Measurements from ENCODE around the gene ZNF628.
A peak's percentile ranks its signal among the peaks of the same experiment; 100 is the strongest.

The ZNF628 gene

DNA sequence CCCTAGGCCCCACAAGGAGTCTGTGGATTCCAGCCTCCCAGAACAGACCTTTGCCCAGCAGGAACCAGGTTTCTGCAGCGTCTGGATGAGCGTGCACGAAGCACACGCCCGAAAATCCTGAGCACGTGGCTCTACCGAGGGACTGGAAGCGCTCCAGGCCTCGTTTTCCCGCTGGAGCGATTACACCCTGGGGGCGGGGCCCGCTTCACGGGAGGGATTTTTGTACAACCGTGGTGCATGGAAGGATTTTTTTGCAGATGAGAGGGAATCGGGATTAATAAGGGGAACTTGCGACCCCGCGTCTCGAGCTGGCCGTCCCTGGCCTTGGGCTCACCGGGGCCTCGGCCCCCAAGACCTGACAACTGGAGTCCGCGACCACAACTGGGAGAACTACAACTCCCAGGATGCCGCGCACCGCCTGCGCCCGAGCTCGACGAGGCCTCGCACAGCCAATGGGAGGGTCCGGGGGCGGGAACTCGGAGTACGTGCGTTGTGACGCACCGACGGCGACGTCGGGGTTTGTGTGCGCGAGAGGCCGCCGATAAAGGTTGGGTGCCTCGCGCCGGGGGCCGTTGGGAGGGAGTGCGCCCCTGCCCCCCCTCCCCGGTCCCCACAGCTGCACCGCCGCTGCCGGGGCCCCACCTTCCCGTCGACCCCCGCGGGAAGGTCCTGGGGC lies at the start of gene ZNF628 (continued):
- no peak for TF ChIP-seq ZNF747 (tag by site-specific recombination; IDR thresholded peaks at IDR 0.05)
- no peak for TF ChIP-seq ZNF132 (tag by site-specific recombination; IDR thresholded peaks at IDR 0.05; ENCODE audit: borderline replicate concordance)
- no peak for TF ChIP-seq ZNF19 (tag by site-specific recombination; IDR thresholded peaks at IDR 0.05; ENCODE audit: low read depth)
- peak; percentile 65 for TF ChIP-seq KLF1 (tag by site-specific recombination; IDR thresholded peaks at IDR 0.05)
- TF ChIP-seq PRDM1 (tag by site-specific recombination; IDR thresholded peaks at IDR 0.05): no peak
- peak; percentile 58 for TF ChIP-seq ZNF843 (tag by site-specific recombination; IDR thresholded peaks at IDR 0.05)
- no peak for TF ChIP-seq ZNF157 (tag by site-specific recombination; IDR thresholded peaks at IDR 0.05)
- TF ChIP-seq ZNF777 (tag by site-specific recombination; IDR thresholded peaks at IDR 0.05; ENCODE audit: borderline replicate concordance): no peak
- TF ChIP-seq, protein P1, sequence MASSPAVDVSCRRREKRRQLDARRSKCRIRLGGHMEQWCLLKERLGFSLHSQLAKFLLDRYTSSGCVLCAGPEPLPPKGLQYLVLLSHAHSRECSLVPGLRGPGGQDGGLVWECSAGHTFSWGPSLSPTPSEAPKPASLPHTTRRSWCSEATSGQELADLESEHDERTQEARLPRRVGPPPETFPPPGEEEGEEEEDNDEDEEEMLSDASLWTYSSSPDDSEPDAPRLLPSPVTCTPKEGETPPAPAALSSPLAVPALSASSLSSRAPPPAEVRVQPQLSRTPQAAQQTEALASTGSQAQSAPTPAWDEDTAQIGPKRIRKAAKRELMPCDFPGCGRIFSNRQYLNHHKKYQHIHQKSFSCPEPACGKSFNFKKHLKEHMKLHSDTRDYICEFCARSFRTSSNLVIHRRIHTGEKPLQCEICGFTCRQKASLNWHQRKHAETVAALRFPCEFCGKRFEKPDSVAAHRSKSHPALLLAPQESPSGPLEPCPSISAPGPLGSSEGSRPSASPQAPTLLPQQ (tag by site-specific recombination; IDR thresholded peaks at IDR 0.05): peak; percentile 95
- no peak for TF ChIP-seq ZNF214 (tag by site-specific recombination; IDR thresholded peaks at IDR 0.05; ENCODE audit: borderline replicate concordance)
- no peak for TF ChIP-seq ZNF140 (tag by site-specific recombination; IDR thresholded peaks at IDR 0.05)
- TF ChIP-seq SP3 (tag by site-specific recombination; IDR thresholded peaks at IDR 0.05): peak; percentile 94
- TF ChIP-seq ZBTB7A (tag by site-specific recombination; IDR thresholded peaks at IDR 0.05; ENCODE audit: low read depth): peak; percentile 64; the same call in 1 of the 2 replicates
- TF ChIP-seq ZNF16 (tag by site-specific recombination; IDR thresholded peaks at IDR 0.05; ENCODE audit: low read depth): no peak
- no peak for TF ChIP-seq ZNF138 (tag by site-specific recombination; IDR thresholded peaks at IDR 0.05; ENCODE audit: borderline replicate concordance)
- TF ChIP-seq ZFP41 (tag by site-specific recombination; IDR thresholded peaks at IDR 0.05; ENCODE audit: borderline replicate concordance): no peak
- no peak for TF ChIP-seq ZNF473 (tag by site-specific recombination; IDR thresholded peaks at IDR 0.05)
- TF ChIP-seq ZNF555 (tag by site-specific recombination; conservative IDR thresholded peaks at IDR 0.05): no peak
- TF ChIP-seq ZNF24 (tag by site-specific recombination; IDR thresholded peaks at IDR 0.05): peak; percentile 73; the same call in 1 of the 2 replicates
- TF ChIP-seq ZNF558 (tag by site-specific recombination; IDR thresholded peaks at IDR 0.05): no peak
- TF ChIP-seq IKZF3 (tag by site-specific recombination; IDR thresholded peaks at IDR 0.05): peak; percentile 96
- TF ChIP-seq ZNF514 (tag by site-specific recombination; IDR thresholded peaks at IDR 0.05): no peak
- TF ChIP-seq TRIM28 (IDR thresholded peaks at IDR 0.05; ENCODE audit: borderline replicate concordance, low read length): no peak
- TF ChIP-seq, protein P2, sequence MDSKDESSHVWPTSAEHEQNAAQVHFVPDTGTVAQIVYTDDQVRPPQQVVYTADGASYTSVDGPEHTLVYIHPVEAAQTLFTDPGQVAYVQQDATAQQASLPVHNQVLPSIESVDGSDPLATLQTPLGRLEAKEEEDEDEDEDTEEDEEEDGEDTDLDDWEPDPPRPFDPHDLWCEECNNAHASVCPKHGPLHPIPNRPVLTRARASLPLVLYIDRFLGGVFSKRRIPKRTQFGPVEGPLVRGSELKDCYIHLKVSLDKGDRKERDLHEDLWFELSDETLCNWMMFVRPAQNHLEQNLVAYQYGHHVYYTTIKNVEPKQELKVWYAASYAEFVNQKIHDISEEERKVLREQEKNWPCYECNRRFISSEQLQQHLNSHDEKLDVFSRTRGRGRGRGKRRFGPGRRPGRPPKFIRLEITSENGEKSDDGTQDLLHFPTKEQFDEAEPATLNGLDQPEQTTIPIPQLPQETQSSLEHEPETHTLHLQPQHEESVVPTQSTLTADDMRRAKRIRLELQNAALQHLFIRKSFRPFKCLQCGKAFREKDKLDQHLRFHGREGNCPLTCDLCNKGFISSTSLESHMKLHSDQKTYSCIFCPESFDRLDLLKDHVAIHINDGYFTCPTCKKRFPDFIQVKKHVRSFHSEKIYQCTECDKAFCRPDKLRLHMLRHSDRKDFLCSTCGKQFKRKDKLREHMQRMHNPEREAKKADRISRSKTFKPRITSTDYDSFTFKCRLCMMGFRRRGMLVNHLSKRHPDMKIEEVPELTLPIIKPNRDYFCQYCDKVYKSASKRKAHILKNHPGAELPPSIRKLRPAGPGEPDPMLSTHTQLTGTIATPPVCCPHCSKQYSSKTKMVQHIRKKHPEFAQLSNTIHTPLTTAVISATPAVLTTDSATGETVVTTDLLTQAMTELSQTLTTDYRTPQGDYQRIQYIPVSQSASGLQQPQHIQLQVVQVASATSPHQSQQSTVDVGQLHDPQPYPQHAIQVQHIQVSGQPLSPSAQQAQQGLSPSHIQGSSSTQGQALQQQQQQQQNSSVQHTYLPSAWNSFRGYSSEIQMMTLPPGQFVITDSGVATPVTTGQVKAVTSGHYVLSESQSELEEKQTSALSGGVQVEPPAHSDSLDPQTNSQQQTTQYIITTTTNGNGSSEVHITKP (tag by site-specific recombination; IDR thresholded peaks at IDR 0.05): peak; percentile 68
- no peak for TF ChIP-seq ZNF121 (tag by site-specific recombination; IDR thresholded peaks at IDR 0.05)
- TF ChIP-seq, protein P3, sequence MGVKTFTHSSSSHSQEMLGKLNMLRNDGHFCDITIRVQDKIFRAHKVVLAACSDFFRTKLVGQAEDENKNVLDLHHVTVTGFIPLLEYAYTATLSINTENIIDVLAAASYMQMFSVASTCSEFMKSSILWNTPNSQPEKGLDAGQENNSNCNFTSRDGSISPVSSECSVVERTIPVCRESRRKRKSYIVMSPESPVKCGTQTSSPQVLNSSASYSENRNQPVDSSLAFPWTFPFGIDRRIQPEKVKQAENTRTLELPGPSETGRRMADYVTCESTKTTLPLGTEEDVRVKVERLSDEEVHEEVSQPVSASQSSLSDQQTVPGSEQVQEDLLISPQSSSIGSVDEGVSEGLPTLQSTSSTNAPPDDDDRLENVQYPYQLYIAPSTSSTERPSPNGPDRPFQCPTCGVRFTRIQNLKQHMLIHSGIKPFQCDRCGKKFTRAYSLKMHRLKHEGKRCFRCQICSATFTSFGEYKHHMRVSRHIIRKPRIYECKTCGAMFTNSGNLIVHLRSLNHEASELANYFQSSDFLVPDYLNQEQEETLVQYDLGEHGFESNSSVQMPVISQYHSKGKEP (tag by site-specific recombination; IDR thresholded peaks at IDR 0.05): no peak
- peak; percentile 93 for TF ChIP-seq ZSCAN30 (tag by site-specific recombination; IDR thresholded peaks at IDR 0.05)
- no peak for TF ChIP-seq ZNF404 (tag by site-specific recombination; IDR thresholded peaks at IDR 0.05)
- TF ChIP-seq, protein P4, sequence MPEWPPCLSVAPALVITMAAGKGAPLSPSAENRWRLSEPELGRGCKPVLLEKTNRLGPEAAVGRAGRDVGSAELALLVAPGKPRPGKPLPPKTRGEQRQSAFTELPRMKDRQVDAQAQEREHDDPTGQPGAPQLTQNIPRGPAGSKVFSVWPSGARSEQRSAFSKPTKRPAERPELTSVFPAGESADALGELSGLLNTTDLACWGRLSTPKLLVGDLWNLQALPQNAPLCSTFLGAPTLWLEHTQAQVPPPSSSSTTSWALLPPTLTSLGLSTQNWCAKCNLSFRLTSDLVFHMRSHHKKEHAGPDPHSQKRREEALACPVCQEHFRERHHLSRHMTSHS (tag by site-specific recombination; IDR thresholded peaks at IDR 0.05): no peak
- TF ChIP-seq, protein P5, sequence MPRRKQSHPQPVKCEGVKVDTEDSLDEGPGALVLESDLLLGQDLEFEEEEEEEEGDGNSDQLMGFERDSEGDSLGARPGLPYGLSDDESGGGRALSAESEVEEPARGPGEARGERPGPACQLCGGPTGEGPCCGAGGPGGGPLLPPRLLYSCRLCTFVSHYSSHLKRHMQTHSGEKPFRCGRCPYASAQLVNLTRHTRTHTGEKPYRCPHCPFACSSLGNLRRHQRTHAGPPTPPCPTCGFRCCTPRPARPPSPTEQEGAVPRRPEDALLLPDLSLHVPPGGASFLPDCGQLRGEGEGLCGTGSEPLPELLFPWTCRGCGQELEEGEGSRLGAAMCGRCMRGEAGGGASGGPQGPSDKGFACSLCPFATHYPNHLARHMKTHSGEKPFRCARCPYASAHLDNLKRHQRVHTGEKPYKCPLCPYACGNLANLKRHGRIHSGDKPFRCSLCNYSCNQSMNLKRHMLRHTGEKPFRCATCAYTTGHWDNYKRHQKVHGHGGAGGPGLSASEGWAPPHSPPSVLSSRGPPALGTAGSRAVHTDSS (tag by site-specific recombination; IDR thresholded peaks at IDR 0.05): no peak
- TF ChIP-seq ZNF585B (tag by site-specific recombination; IDR thresholded peaks at IDR 0.05): no peak
- no peak for TF ChIP-seq GLI4 (tag by site-specific recombination; IDR thresholded peaks at IDR 0.05)
- TF ChIP-seq ZNF335 (tag by site-specific recombination; conservative IDR thresholded peaks at IDR 0.05): peak; percentile 99

Data from HEK293 (cell line).